Esophagus (tissue), 2 donors: ENCODE results near the gene AKNA. TPM values are rescaled to one million over a fixed set of nuclear protein-coding genes. Genes with fewer than 3 reads are reported as not detected.

ENCODE experiments used
- H3K27ac ChIP-seq, 2 donors: one replicate each; pipeline ENCODE4 v1.5.1; 2013; ENCODE audit warnings: low read depth in 2 of 2, mild to moderate bottlenecking in 2 of 2, inconsistent platforms in 1 of 2, low read length in 1 of 2, moderate library complexity in 1 of 2
- H3K27me3 ChIP-seq, 2 donors: one replicate each; pipeline ENCODE4 v1.6.1; 2013; ENCODE audit warnings: low read length in 2 of 2, control low read depth in 1 of 2, mild to moderate bottlenecking in 1 of 2; ENCODE audit not compliant: insufficient read depth in 2 of 2, control insufficient read depth in 1 of 2
- H3K36me3 ChIP-seq, 2 donors: one replicate each; pipeline ENCODE4 v1.6.1; 2013; ENCODE audit warnings: low read length in 1 of 2; ENCODE audit not compliant: control insufficient read depth in 2 of 2, insufficient read depth in 2 of 2
- H3K4me1 ChIP-seq, 2 donors: one replicate each; pipeline ENCODE4 v1.6.1; 2013; ENCODE audit warnings: low read length in 1 of 2; ENCODE audit not compliant: control insufficient read depth in 2 of 2, insufficient read depth in 2 of 2
- H3K4me3 ChIP-seq, 2 donors: one replicate each; pipeline ENCODE4 v1.5.1; 2013; ENCODE audit warnings: low read length in 2 of 2, mild to moderate bottlenecking in 2 of 2, low read depth in 1 of 2, moderate library complexity in 1 of 2
- H3K9me3 ChIP-seq, 2 donors: one replicate each; pipeline ENCODE4 v1.6.1; 2013; ENCODE audit warnings: mild to moderate bottlenecking in 2 of 2, low read depth in 1 of 2, low read length in 1 of 2, moderate library complexity in 1 of 2; ENCODE audit not compliant: control insufficient read depth in 2 of 2, insufficient read depth in 1 of 2
- WGBS, 2 donors: extraction: QIAGEN DNeasy Blood & Tissue Kit; methylation state at CpG; one replicate each; pipeline ENCODE4 v1.1.7; 2013; 5-methylcytosine and 5-hydroxymethylcytosine counted together
- polyA plus RNA-seq, 2 donors: library from polyadenylated mRNA; stranded (reverse); fragments of 200-250 nt; gene quantifications; one replicate each; pipeline ENCODE4 v1.2.3, GENCODE V29; 2013
- donor health status: healthy with polysubstance abuse.
- donor health status: Bipolar disorder and iron deficiency.

AKNA gene, protein sequence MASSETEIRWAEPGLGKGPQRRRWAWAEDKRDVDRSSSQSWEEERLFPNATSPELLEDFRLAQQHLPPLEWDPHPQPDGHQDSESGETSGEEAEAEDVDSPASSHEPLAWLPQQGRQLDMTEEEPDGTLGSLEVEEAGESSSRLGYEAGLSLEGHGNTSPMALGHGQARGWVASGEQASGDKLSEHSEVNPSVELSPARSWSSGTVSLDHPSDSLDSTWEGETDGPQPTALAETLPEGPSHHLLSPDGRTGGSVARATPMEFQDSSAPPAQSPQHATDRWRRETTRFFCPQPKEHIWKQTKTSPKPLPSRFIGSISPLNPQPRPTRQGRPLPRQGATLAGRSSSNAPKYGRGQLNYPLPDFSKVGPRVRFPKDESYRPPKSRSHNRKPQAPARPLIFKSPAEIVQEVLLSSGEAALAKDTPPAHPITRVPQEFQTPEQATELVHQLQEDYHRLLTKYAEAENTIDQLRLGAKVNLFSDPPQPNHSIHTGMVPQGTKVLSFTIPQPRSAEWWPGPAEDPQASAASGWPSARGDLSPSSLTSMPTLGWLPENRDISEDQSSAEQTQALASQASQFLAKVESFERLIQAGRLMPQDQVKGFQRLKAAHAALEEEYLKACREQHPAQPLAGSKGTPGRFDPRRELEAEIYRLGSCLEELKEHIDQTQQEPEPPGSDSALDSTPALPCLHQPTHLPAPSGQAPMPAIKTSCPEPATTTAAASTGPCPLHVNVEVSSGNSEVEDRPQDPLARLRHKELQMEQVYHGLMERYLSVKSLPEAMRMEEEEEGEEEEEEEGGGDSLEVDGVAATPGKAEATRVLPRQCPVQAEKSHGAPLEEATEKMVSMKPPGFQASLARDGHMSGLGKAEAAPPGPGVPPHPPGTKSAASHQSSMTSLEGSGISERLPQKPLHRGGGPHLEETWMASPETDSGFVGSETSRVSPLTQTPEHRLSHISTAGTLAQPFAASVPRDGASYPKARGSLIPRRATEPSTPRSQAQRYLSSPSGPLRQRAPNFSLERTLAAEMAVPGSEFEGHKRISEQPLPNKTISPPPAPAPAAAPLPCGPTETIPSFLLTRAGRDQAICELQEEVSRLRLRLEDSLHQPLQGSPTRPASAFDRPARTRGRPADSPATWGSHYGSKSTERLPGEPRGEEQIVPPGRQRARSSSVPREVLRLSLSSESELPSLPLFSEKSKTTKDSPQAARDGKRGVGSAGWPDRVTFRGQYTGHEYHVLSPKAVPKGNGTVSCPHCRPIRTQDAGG (N-terminal part only)
- polyA plus RNA-seq: 1 to 10 TPM; 5.8 to 8.3 TPM

DNA sequence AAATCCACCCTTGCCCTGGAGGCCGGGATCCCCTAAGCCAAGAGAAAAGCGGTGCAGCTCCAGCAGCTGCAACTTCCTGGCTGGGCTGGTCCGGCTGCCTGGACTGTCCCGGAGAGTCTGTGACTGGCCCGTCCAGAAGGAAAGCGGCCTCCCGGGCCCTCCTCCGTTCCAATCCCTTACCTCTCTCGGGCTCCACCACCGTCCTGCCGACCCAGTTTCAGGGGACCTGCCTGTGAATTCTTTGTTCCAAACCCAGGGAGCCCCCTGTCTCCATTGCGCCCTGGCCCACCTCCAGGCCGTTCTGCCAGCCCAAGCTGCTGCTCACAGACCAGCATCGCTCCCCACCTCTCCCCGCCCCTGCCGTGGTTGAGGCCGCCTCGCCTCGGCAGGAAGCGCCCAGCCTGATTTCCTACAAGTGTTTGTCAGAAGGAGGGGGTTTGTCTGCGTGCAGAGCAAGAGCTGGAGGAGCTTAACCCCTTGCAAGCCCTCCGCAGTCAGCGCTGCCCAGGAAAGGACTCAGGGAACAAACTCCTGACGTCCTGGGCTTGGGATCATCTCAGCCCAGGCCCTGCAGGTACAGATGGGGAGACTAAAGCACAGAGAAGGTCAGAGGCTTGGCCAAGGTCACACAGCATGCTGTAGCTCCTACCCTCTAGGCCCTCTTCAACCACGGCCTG is at the start of gene AKNA:
TSS of gene AKNA (minus strand) at position 303 of the 677 bp plus-strand sequence. CDS start 6,649 bp downstream, outside the sequence.
- Histone ChIP-seq H3K4me1 (peaks cover 4 to 12% of the 10 kb centered on the region in 2 donors), H3K27ac (peak within 1 kb of the TSS; percentile 88 to 93), H3K9me3 (no peaks in the 10 kb centered on the region), H3K36me3 (peaks cover 0 to 2% of the 10 kb centered on the region in 2 donors), H3K27me3 (no peaks in the 10 kb centered on the region), H3K4me3 (peak within 1 kb of the TSS; percentile 32 to 63)
- WGBS, 2 donors: 33 to 37% methylated on average over 25 of the region's 25 CpGs

DNA sequence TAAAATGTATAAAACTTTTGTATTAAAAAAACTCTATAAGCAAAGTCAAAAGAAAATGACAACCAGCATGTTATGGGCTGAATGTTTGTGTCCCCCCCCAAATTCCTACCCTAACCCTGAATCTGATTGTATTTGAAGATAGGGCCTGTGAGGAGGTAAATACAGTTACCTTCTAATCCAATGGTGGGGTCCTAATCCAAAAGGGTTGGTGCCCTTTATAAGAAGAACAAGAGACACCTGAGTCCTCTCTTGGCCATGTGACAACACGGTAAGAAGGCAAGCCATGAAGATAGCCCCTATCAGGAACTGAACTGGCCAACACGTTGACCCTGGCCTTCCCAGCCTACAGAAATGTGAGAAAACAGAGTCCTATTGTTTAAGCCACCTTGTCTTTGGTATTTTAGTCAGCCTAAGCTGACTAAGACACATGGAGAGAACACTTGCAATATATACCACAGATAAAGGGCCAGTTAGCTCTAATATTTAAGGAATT is 49.7 kb upstream of the AKNA start:
- Histone ChIP-seq H3K9me3 (no peaks in the 10 kb centered on the region), H3K36me3 (no peaks in the 10 kb centered on the region), H3K4me3 (no peak overlapping the region), H3K27me3 (no peaks in the 10 kb centered on the region), H3K4me1 (no peaks in the 10 kb centered on the region), H3K27ac (no peak overlapping the region)
- WGBS, 2 donors: 76 to 89% methylated on average over 2 of the region's 2 CpGs

DNA sequence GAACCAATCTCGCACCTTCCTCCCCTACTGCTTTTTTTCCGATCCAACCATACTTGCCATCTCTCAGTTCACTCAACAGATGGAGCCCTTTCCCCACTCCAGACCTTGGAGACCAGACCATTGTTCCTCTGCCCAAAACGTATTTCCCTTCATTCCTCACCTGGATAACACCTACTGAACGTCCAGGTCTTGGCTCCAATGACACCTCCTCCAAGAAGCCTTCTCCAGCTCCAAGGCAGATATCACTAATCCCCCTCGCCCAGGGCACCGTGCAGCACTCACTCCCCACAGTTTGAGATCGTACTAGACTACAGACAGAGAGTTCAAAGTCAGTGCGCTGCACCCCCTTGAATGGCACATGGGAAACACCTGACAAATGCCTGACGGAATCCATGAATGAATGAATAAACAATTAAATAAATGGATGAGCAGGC is 47.1 kb upstream of the AKNA start:
- H3K9me3 ChIP-seq: no peaks in the 10 kb centered on the region
- WGBS, 2 donors: 44 to 46% methylated on average over 9 of the region's 9 CpGs
- no peaks in the 10 kb centered on the region for H3K4me1 ChIP-seq
- H3K4me3 ChIP-seq: no peak overlapping the region
- H3K27ac ChIP-seq: no peak overlapping the region
- H3K36me3 ChIP-seq: no peaks in the 10 kb centered on the region
- H3K27me3 ChIP-seq: no peaks in the 10 kb centered on the region

DNA sequence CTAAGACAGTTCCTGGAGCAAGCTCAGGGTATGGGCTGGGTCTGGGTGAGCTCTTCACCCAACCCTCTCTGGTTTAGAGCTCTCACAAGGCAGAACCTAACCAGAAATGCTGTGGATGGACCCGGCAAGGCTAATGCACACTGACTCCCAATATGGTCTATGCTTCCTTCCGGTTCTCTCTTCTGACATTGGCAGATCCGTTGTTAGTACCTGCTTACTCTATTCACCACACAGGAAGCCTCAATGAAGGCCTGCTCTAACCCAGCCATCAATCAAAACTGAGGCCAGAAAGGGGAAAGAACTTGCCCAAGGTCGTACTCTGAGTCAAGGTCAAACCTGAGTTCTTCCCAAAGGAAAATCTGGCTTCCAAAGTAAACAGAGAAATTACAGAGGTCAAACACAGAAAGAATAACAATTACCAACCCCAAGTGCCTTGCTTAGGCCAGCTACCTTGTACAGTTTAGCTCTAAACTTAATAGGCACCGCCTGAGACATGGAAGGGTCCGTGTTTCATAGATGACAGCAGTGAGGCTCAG is 46.0 kb upstream of the AKNA start:
- Histone ChIP-seq H3K27me3 (no peaks in the 10 kb centered on the region), H3K4me3 (no peak overlapping the region), H3K9me3 (no peaks in the 10 kb centered on the region), H3K36me3 (no peaks in the 10 kb centered on the region), H3K27ac (no peak overlapping the region), H3K4me1 (no peaks in the 10 kb centered on the region)
- 61 to 64% methylated on average over 6 of the region's 6 CpGs for WGBS, 2 donors

DNA sequence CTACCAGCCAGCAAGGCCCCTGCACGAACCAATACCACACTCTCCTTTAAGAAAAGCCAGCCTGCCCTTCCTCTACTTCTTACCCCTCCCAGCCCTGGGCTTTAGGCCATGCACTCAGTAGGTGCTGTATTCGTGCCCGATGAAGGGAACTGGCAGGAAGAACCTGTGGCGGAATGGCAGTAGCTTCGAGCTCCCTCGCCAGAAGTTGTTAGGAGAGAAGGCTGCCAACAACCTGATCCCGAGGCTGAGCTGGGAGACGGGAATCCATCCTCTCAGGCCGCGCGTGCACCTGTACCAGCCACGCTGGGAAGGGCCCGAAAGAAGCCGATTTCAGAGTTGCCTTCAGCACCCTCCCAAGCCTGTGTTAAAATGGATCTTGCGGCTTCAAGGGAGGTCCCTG is 45.3 kb upstream of the AKNA start:
- no peaks in the 10 kb centered on the region for H3K9me3 ChIP-seq
- H3K36me3 ChIP-seq: no peaks in the 10 kb centered on the region
- H3K4me3 ChIP-seq: no peak overlapping the region
- no peak overlapping the region for H3K27ac ChIP-seq
- no peaks in the 10 kb centered on the region for H3K27me3 ChIP-seq
- no peaks in the 10 kb centered on the region for H3K4me1 ChIP-seq
- WGBS, 2 donors: 88 to 90% methylated on average over 15 of the region's 15 CpGs

DNA sequence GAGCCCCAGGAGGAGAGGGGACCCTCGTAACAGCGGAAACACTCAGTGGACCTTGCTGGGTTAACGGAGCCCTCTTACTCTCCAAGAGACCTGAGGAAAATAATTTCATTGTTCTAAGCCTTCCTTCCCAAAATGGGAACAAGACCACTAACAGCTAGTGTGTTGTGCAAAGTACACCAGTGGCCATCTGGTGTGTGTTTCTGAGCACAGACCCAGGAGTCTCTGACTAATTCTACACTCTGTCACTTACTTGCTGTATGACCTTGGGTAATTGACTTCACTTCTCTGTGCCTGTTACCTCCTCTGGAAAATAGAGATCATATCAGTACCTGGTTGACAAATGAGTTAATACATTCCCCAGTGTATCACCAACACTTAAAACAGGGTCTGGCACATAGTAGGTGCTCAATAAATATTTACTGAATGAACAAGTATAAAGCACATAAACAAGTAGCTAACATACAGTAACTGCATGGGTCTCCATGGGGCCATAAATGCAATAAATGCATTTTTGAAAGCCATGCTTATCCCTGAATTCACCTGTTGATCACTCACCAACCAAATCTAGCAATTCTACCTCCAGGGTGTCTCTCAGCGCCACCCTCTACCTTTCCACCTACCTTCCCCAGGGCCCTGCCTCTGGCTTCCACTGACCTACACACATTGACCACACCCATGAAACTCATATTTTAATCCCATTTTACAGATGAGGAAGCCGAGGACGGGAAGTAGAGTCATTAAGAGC is 44.7 kb upstream of the AKNA start:
- H3K36me3 ChIP-seq: no peaks in the 10 kb centered on the region
- 78 to 82% methylated on average over 6 of the region's 6 CpGs for WGBS, 2 donors
- no peak overlapping the region for H3K27ac ChIP-seq
- H3K27me3 ChIP-seq: no peaks in the 10 kb centered on the region
- no peak overlapping the region for H3K4me3 ChIP-seq
- H3K4me1 ChIP-seq: no peaks in the 10 kb centered on the region
- H3K9me3 ChIP-seq: no peaks in the 10 kb centered on the region

DNA sequence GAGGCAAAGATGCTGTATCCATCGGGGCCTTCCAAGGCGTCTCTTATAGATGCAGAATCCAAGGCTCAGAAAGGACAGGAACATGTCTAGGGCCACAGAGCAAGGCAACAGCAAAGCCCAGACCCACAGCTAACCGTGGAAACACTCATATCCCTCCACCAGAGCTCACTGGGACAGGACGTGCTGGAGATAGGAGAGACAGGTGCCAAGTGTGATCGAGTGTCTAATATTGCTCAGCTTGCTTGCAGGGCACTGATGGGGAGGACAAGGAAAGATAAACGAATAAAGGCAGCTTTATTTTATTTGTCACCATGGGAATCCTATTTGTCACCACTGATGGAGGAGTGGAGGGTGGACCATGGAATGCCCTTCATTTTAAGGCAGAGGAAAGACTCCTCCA is 44.0 kb upstream of the AKNA start:
- H3K9me3 ChIP-seq: no peaks in the 10 kb centered on the region
- H3K27ac ChIP-seq: no peak overlapping the region
- no peaks in the 10 kb centered on the region for H3K36me3 ChIP-seq
- no peaks in the 10 kb centered on the region for H3K27me3 ChIP-seq
- H3K4me1 ChIP-seq: no peaks in the 10 kb centered on the region
- 84 to 87% methylated on average over 6 of the region's 6 CpGs for WGBS, 2 donors
- no peak overlapping the region for H3K4me3 ChIP-seq

DNA sequence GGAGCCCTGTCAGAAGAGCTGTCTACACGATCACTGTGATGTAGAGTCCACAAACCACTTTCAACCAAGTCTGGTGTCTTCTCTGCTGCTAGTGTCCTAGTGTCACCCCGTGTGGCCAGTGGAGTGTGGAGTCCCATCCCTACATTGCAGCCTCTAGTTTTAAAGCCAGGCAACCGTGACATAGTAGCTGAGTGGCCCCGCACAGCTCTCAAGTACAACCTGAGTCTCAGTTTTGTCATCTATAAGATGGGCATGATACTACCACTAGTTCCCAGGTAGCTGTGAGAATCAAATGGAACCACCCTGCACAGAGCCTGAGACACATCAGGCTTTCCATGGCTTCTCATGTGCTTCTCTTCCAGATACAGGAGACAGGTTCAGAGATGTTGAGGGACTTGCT is 43.2 kb upstream of the AKNA start:
- Histone ChIP-seq H3K36me3 (no peaks in the 10 kb centered on the region), H3K27me3 (no peaks in the 10 kb centered on the region), H3K4me3 (no peak overlapping the region), H3K4me1 (no peaks in the 10 kb centered on the region), H3K27ac (no peak overlapping the region), H3K9me3 (no peaks in the 10 kb centered on the region)
- WGBS, 2 donors: 88 to 89% methylated on average over 4 of the region's 4 CpGs
